ENCODE results near the gene TBC1D16. TPM values are rescaled to one million over a fixed set of nuclear protein-coding genes. Genes with fewer than 3 reads are reported as not detected.

TBC1D16 gene
- total RNA-seq (2014; rRNA removed; shearing (Covaris generic)): 0.38 and 0.41 TPM in 2 replicates
- total RNA-seq (2022): 0.63 and 0.74 TPM in 2 replicates
- Bru-seq, nascent RNA: percentile 15 among the genes with signal in this experiment
- percentile 22 among the genes with signal in this experiment for BruChase-seq, experiment 1, labeled RNA remaining after a 6-hour chase
- BruChase-seq, experiment 2, labeled RNA remaining after a 2-hour chase: percentile 14 among the genes with signal in this experiment
- long read RNA-seq: 0 reads

GRCh38 chr17:80035687-80035936, at the start of gene TBC1D16:
Gene TBC1D16 (minus strand): TSS chr17:80035872. CDS start chr17:80013547, 22,325 bp downstream.
- H4K20me1 ChIP-seq (ENCODE audit: insufficient read depth, low read length): no peaks in the 10 kb centered on the region
- POLR2A ChIA-PET: no interaction called here
- H3K9me3 ChIP-seq (ENCODE audit: low read length): no peaks in the 10 kb centered on the region
- no peaks in the 10 kb centered on the region for H3K36me3 ChIP-seq (ENCODE audit: insufficient read depth, low read length)
- CTCF ChIA-PET (ENCODE audit: unreplicated experiment): no interaction called here
- no peak within 1 kb of the TSS for H3K27ac ChIP-seq (ENCODE audit: low read depth, low read length, poor library complexity, severe bottlenecking)
- peak within 1 kb of the TSS; percentile 71 for H3K4me2 ChIP-seq (ENCODE audit: low read length)
- BruUV-seq (replicated peaks): no TSS peak
- H3K4me1 ChIP-seq (ENCODE audit: insufficient read depth, low read length, poor library complexity, severe bottlenecking): peaks cover 5% of the 10 kb centered on the region
- no peaks in the 10 kb centered on the region for H3K9me2 ChIP-seq (ENCODE audit: insufficient read depth, low read length)
- TF ChIP-seq EZH2phosphoT487 (IDR thresholded peaks at IDR 0.05; ENCODE audit: borderline replicate concordance, low read depth, low read length) (no peak), CTCF (conservative IDR thresholded peaks at IDR 0.05; ENCODE audit: low read length) (no peak)
- H2AFZ ChIP-seq (ENCODE audit: low read length): peak within 1 kb of the TSS; percentile 36
- no peaks in the 10 kb centered on the region for H3K79me2 ChIP-seq (ENCODE audit: insufficient read depth, low read depth, low read length)
- intact Hi-C loops (cut with micrococcal nuclease; ENCODE audit: unreplicated experiment): no loop called here
- no peak for DNase-seq (ENCODE audit: low spot score)
- H3K4me3 ChIP-seq (ENCODE audit: low read depth, low read length, poor library complexity, severe bottlenecking): peak within 1 kb of the TSS; percentile 62

GRCh38 chr17:80084773-80085172, 49.1 kb upstream of the TBC1D16 start:
- TF ChIP-seq CTCF (conservative IDR thresholded peaks at IDR 0.05; ENCODE audit: low read length) (no peak), EZH2phosphoT487 (IDR thresholded peaks at IDR 0.05; ENCODE audit: borderline replicate concordance, low read depth, low read length) (no peak)
- POLR2A ChIA-PET: interaction anchor here (0.5 kb wide), 1 partner anchor 76 kb away, joined by 3 read pairs; no protein-coding TSS in a partner anchor
- intact Hi-C loops (cut with micrococcal nuclease; ENCODE audit: unreplicated experiment): no loop called here

GRCh38 chr17:80083136-80083661, 47.5 kb upstream of the TBC1D16 start:
- H3K4me2 ChIP-seq (ENCODE audit: low read length): no peak overlapping the region

More at GRCh38 chr17:80084773-80085172, 49.1 kb upstream of the TBC1D16 start:
- Histone ChIP-seq H3K27ac (ENCODE audit: low read depth, low read length, poor library complexity, severe bottlenecking) (no peak overlapping the region), H3K4me1 (ENCODE audit: insufficient read depth, low read length, poor library complexity, severe bottlenecking) (no peaks in the 10 kb centered on the region), H4K20me1 (ENCODE audit: insufficient read depth, low read length) (no peaks in the 10 kb centered on the region), H3K9me2 (ENCODE audit: insufficient read depth, low read length) (no peaks in the 10 kb centered on the region), H3K9me3 (ENCODE audit: low read length) (no peaks in the 10 kb centered on the region), H3K36me3 (ENCODE audit: insufficient read depth, low read length) (no peaks in the 10 kb centered on the region), H3K4me3 (ENCODE audit: low read depth, low read length, poor library complexity, severe bottlenecking) (no peak overlapping the region), H2AFZ (ENCODE audit: low read length) (no peak overlapping the region), H3K4me2 (ENCODE audit: low read length) (no peak overlapping the region), H3K79me2 (ENCODE audit: insufficient read depth, low read depth, low read length) (no peaks in the 10 kb centered on the region)
- no TSS peak for BruUV-seq (replicated peaks)
- DNase-seq (ENCODE audit: low spot score): no peak
- CTCF ChIA-PET (ENCODE audit: unreplicated experiment): interaction anchor here (0.6 kb wide), 1 partner anchor 61 kb away, joined by 3 read pairs; no protein-coding TSS in a partner anchor

More at GRCh38 chr17:80083136-80083661, 47.5 kb upstream of the TBC1D16 start:
- POLR2A ChIA-PET: no interaction called here
- no peak overlapping the region for H3K27ac ChIP-seq (ENCODE audit: low read depth, low read length, poor library complexity, severe bottlenecking)
- no peaks in the 10 kb centered on the region for H3K9me3 ChIP-seq (ENCODE audit: low read length)
- no peaks in the 10 kb centered on the region for H3K36me3 ChIP-seq (ENCODE audit: insufficient read depth, low read length)
- CTCF ChIA-PET (ENCODE audit: unreplicated experiment): interaction anchor here (0.6 kb wide), 1 partner anchor 290 kb away, joined by 3 read pairs; no protein-coding TSS in a partner anchor
- no peak for TF ChIP-seq CTCF (conservative IDR thresholded peaks at IDR 0.05; ENCODE audit: low read length)
- intact Hi-C loops (cut with micrococcal nuclease; ENCODE audit: unreplicated experiment): no loop called here
- no peak overlapping the region for H2AFZ ChIP-seq (ENCODE audit: low read length)
- H3K4me3 ChIP-seq (ENCODE audit: low read depth, low read length, poor library complexity, severe bottlenecking): no peak overlapping the region
- H4K20me1 ChIP-seq (ENCODE audit: insufficient read depth, low read length): no peaks in the 10 kb centered on the region
- DNase-seq (ENCODE audit: low spot score): no peak
- no TSS peak for BruUV-seq (replicated peaks)
- H3K79me2 ChIP-seq (ENCODE audit: insufficient read depth, low read depth, low read length): no peaks in the 10 kb centered on the region
- no peaks in the 10 kb centered on the region for H3K4me1 ChIP-seq (ENCODE audit: insufficient read depth, low read length, poor library complexity, severe bottlenecking)
- no peaks in the 10 kb centered on the region for H3K9me2 ChIP-seq (ENCODE audit: insufficient read depth, low read length)

Measured in OCI-LY7 (cell line).